ENCODE measurements around the gene RAB3IL1. TPM values are rescaled to one million over a fixed set of nuclear protein-coding genes. Genes with fewer than 3 reads are reported as not detected.

The RAB3IL1 gene
- total and polyA plus RNA-seq, 9 of the 15 experiments (the other 6 are each of a cell fraction or from before 2014, with no cell fraction given) = 0.15 to 42.6 (median 15.5) TPM

- no peak for TF ChIP-seq ELF2 (CRISPR knock-in tag; IDR thresholded peaks at IDR 0.05)
- peak in 1 of 3 experiments; percentile 18 for TF ChIP-seq YY1 (IDR thresholded peaks at IDR 0.05; ENCODE audit: borderline replicate concordance in 1 of 3, control insufficient read depth in 1 of 3, extremely low read depth in 1 of 3, insufficient read depth in 3 of 3, insufficient read length in 1 of 3, insufficient replicate concordance in 2 of 3, low read depth in 1 of 3, low read length in 2 of 3)
- no peak for TF ChIP-seq ZBTB33 (CRISPR knock-in tag; IDR thresholded peaks at IDR 0.05)
- TF ChIP-seq ZNF76 (CRISPR knock-in tag; IDR thresholded peaks at IDR 0.05; ENCODE audit: borderline replicate concordance) = no peak
- no peak for TF ChIP-seq ZNF561 (CRISPR knock-in tag; conservative IDR thresholded peaks at IDR 0.05)
- peak; percentile 89 for TF ChIP-seq ZNF740 (CRISPR knock-in tag; IDR thresholded peaks at IDR 0.05)
- TF ChIP-seq ZNF740 (tag; IDR thresholded peaks at IDR 0.05) = peak in 1 of 2 experiments; percentile 77; a peak in 2 of 4 replicates
- no peak for TF ChIP-seq MBD1 (CRISPR knock-in tag; IDR thresholded peaks at IDR 0.05)
- no peak for TF ChIP-seq MCM2 (IDR thresholded peaks at IDR 0.05; ENCODE audit: low read depth)
- TF ChIP-seq GATAD2B (IDR thresholded peaks at IDR 0.05; ENCODE audit: borderline replicate concordance) = peak; percentile 91
- TF ChIP-seq ZNF277 (CRISPR knock-in tag; IDR thresholded peaks at IDR 0.05; ENCODE audit: borderline replicate concordance) = no peak
- TF ChIP-seq SRSF9 (IDR thresholded peaks at IDR 0.05; ENCODE audit: borderline replicate concordance, low read depth, low read length) = no peak
- no peak for TF ChIP-seq NCOA6 (IDR thresholded peaks at IDR 0.05)
- TF ChIP-seq ATF7 (IDR thresholded peaks at IDR 0.05) = 0 out of 2 replicates have a peak, but pooled peaks have one; percentile 14
- no peak for TF ChIP-seq LARP7 (IDR thresholded peaks at IDR 0.05)
- no peak for TF ChIP-seq FOXJ2 (tag; IDR thresholded peaks at IDR 0.05)
- TF ChIP-seq ZBTB12 (CRISPR knock-in tag; IDR thresholded peaks at IDR 0.05) = no peak
- TF ChIP-seq ZNF217 (CRISPR knock-in tag; IDR thresholded peaks at IDR 0.05) = no peak
- no peak for TF ChIP-seq CREB3 (tag; conservative IDR thresholded peaks at IDR 0.05; ENCODE audit: low read depth)
Observed at GRCh38 chr11:61917334-61918109, at the start of gene RAB3IL1 (continued).

Data from K562 (cell line).